Right lung (tissue), 10 donors: ENCODE measurements around the gene DET1. TPM values are rescaled to one million over a fixed set of nuclear protein-coding genes. Genes with fewer than 3 reads are reported as not detected.
"Not testable (repeated sequence)": the region's sequence is repeated elsewhere in the genome, so short reads cannot be mapped to it uniquely, and the experiment has no call there.

Experiments
- DNase-seq, 2 donors: peaks; one replicate each; pipeline ENCODE4 v3.0.0-alpha.2; 2013
- long read RNA-seq, 8 donors: transcript quantifications; one replicate each; lab custom pipeline, GENCODE V29; 2026
- polyA plus RNA-seq, 5 donors: library from polyadenylated mRNA; unstranded; fragments of 120-200 nt; gene quantifications; one replicate each; pipeline versions ENCODE4 v1.2.1 to v1.2.3, GENCODE V29; 2013; ENCODE audit warnings: inconsistent platforms in 1 of 5, low replicate concordance in 1 of 5; ENCODE audit not compliant: insufficient read length in 5 of 5, insufficient read depth in 1 of 5

DET1 gene
- 10 to 100 TPM; 12.4 to 16.4 (median 16.0) TPM for polyA plus RNA-seq
- long read RNA-seq, donor 1, transcript DET1-208 (1 exons, 3,844 nt): major isoform, 6 of 18 reads
- long read RNA-seq, donor 1, transcript DET1-201 (5 exons, 2,267 nt): major isoform, 6 of 18 reads
- long read RNA-seq, donor 1, partial matches to known transcripts: 6 of 18 reads
- long read RNA-seq, donor 1, other reads (novel, unspliced or antisense): 0 of 18 reads
- long read RNA-seq, donor 2, partial matches to known transcripts: 0 of 5 reads
- long read RNA-seq, donor 2, other reads (novel, unspliced or antisense): 0 of 5 reads
- long read RNA-seq, donor 3, transcript DET1-208 (1 exons, 3,844 nt): major isoform, 6 of 7 reads
- long read RNA-seq, donor 3, partial matches to known transcripts: 0 of 7 reads
- long read RNA-seq, donor 3, other reads (novel, unspliced or antisense): 0 of 7 reads
- long read RNA-seq, donor 4, transcript DET1-208 (1 exons, 3,844 nt): major isoform, 7 of 8 reads
- long read RNA-seq, donor 4, partial matches to known transcripts: 0 of 8 reads
- long read RNA-seq, donor 4, other reads (novel, unspliced or antisense): 0 of 8 reads
- long read RNA-seq, donor 5, transcript DET1-208 (1 exons, 3,844 nt): major isoform, 6 of 7 reads
- long read RNA-seq, donor 5, partial matches to known transcripts: 0 of 7 reads
- long read RNA-seq, donor 5, other reads (novel, unspliced or antisense): 0 of 7 reads
- long read RNA-seq, donor 6, transcript DET1-208 (1 exons, 3,844 nt): major isoform, 7 of 13 reads
- long read RNA-seq, donor 6, partial matches to known transcripts: 0 of 13 reads
- long read RNA-seq, donor 6, other reads (novel, unspliced or antisense): 0 of 13 reads
- long read RNA-seq, donor 7, transcript DET1-208 (1 exons, 3,844 nt): major isoform, 7 of 9 reads
- long read RNA-seq, donor 7, partial matches to known transcripts: 0 of 9 reads
- long read RNA-seq, donor 7, other reads (novel, unspliced or antisense): 0 of 9 reads
- long read RNA-seq, donor 8, partial matches to known transcripts: 0 of 4 reads
- long read RNA-seq, donor 8, other reads (novel, unspliced or antisense): 0 of 4 reads

DNA sequence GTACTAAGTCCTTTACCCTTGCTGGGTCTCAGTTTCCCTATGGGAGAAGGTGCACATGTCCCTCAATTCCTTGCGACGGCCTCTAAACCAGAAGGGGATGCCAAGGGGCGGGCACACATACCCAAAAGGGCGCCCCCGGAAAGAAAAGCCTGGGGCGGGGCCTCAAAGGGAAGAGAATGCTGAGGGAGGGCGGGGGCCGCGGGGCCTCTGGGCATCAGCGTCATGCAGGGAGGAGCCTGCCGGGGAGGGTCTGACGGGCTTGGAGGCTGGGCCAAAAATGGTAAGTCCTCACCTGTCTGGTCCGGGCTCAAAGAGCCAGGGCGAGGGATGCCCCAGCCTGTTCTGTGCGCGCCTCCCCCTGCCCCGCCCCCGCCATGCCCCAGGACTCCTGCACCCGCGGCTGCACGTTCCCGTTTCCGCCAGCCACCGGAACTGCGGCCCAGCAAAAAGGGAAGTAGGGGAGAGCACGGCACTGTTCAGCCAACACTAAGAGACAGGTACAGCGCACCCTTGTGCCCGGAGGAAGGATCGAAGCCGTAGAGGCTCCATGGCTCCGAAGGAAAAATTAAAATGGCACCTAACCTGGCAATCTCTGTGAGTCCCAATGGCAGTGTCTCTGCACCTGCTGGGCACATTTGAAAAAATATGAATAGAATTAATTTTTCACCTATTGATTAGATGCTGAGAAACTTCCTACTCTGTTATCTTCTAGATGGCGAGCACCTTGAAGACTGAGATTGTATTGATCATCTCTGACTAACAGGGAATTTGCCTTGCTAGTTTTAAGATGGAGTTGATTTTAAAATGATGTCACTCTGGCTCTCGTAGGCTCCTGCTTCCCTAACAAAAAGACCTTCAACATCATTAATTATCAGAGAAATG, at the start of gene DET1:
TSS of gene DET1 (minus strand) at position 434 of the 882 bp plus-strand sequence. CDS start 14,976 bp downstream, outside the sequence.
- peak; percentile 86 to 87 for DNase-seq

DNA sequence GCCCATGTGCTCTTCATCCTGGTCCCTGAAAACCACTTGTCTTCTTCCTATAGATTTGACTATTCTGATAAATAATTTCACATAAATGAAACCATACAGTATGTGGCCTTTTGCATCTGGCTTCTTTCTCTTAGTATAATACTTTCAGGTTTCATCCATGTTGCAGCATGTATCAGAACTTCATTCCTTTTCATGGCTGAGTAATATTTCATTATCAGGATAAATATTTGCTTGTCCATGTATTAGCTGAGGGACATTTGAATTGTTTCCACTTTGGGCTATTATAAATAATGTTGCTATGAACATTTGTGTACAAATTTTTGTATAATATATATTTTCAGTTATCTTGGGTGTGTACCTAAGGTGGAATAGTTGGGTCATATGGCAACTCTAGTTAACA, 44.9 kb upstream of the DET1 start:
- no peak for DNase-seq

DNA sequence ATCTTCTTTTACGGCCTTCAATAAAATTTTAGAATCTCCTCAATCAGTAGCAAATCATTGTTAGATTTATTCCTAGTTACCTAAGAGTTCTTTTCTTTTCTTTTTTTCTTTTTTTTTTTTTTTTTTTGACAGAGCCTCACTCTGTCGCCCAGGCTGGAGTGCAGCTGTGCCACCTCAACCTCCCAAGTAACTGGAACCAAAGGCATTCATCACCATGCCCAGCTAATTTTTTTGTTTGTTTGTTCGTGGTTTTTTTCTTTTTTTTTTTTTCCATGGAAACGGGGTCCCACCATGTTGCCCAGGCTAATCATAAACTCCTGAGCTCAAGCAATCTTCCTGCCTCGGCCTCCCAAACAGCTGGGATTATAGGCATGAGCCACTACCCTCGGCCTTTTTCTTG, 44.3 kb upstream of the DET1 start:
- no peak for DNase-seq

DNA sequence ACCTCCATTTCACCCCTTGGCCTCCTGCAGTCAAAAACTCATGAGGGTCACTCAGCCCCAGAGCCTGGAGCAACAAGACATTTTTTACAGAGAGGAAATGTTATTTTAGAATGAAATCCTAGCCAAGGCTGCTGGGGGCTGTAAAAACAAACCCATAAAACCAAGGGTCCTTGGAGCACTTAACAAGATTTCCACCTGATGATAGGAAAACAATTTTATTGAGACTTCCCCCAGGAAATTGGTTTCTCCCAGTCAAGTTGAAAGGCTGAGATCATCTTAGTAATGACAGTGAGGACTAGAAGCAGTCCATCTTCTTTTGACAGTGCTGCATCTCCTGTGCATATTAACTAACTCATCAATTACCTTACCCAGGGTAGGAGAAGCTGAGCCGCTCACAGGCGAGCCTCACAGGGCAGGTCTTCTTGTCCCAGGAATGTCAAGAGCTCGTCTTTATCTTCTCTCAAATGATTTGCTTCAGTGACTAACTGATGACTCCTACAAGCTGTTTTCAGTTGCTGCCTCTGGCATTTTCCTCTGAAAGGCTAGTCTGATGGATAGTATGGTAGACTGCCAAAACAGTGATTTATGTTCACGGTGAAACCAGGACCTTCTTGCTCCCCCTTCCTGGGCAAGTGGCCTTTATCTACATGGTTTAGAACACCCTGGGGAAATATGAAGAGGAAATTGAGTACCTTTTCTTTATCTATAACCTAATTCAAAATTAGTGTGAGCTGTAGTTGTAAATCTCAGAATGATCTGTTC, 40.1 kb upstream of the DET1 start:
- no peak for DNase-seq

DNA sequence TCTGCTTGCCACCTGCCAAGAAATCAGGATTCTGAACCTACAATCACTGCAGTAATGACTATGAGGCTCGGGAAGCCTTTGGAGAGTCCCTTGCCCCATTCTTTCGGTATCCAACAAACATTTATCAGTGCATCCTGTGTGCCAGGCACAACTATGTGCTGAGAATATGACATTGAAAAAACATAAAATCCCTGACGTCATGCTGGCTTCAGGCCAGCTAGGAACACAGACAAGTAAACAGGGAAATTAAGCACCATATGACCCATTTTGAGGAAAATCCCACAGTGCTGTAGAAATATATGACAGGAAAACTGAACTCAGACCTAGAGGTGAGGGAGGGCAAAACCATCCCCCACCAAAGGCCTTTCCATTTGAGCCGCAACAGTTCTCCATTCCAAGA, 34.1 kb upstream of the DET1 start:
- DNase-seq: no peak

DNA sequence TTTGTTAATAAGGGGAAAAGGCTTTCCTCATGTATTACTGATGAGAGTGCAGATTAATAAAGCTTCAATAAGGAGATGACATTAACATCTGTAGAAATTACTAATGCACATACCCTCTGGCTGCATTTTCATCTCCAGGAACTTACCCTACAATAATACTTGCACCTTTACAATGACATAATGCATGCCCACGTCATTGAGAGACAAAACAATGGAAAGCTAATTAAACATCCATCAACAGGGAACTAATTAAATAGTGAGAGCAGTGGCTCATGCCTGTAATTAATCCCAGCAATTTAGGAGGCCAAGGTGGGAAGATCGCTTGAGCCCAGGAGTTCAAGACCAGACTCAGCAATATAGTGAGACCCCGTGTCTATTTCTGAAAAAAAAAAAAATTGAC, 32.8 kb upstream of the DET1 start:
- DNase-seq: no peak

DNA sequence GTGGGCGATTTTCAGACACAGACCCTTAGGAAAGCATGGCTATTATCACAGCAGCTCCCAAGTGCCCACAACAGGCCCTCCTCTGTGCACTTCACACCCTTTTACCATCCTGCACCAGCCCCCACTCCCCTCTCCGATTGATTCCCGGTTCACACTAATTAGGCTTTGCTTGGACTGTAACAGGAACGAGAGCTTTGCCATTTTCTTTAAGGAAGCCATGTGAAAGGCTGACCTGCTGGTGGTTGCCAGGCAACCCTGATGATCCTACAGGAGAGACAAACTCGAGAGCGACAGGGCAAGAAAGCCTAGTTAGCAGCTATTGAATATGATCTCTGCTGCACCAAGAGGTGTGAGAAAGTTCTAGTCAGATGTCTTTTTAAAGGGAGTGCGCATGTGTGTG, 28.2 kb upstream of the DET1 start:
- no peak for DNase-seq

DNA sequence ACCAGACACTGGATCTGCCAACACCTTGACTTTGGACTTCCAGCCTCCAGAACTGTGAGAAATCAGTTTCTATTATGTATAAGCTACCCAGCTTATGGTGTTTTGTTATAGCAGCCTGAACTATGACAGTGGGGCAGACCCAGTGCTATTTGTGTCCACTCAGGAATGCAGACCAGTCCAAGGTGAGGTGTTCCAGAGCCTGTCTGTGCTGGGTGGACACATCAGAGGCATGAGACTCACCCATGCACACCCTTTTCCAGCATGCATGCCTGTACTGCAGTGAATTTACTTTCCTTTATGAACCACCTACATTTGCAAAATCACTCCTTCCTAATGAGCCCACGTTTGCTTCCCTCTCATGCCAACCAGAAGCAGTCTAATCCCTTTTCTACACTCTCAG, 27.6 kb upstream of the DET1 start:
- DNase-seq: no peak

DNA sequence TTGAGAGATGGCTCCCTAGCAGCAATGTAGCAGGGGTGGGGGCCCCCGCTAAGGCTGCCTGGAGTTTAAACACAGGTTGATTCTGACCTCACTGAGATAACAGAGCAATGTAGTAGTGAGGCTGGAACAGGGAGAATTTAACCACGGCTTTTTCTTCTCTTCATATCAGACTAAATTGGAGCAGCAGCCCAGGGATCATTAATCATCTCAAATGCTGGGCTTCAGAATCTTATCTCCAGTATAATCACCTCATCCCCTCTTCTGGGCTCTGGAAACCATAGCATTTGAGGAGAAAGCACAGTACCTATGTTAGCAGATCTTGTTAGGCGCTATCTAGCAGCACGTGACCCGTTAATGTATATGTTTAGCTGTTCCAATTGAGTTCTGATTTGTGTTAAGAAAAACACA, 25.4 kb upstream of the DET1 start:
- DNase-seq: no peak

DNA sequence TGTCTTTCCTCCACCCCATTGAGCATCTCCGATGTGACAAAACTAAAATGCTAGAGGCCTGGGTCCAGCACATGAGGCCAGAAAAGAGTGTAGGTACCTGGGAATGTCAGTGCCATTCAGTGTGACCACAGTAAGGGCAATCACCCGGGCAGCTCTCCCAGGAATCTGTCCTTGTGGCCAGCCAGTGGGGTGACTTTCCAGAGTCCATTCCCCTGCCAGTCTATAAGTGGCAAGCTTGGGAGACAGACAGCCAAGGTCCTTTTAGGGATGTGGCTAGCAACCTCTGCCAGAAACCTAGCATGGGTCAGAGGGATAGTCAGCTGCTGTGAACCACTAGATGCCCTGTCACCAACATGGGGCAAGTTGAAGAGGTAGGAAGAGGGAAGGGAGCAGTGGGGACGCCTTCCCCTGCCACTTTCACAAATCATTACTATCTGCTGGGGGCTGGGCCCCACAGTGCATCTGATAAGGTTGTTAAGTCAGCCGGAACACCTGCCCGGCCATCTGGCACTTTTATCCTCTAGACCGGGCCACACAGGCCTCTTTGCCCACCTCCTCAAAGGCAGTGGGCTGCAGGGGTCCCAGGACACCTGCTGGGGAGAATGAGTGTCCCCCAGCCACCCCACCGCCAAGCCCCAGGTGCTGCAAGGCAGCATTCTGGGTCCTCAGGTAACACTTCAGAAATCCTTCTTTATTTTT, 24.8 kb upstream of the DET1 start:
- DNase-seq: no peak

DNA sequence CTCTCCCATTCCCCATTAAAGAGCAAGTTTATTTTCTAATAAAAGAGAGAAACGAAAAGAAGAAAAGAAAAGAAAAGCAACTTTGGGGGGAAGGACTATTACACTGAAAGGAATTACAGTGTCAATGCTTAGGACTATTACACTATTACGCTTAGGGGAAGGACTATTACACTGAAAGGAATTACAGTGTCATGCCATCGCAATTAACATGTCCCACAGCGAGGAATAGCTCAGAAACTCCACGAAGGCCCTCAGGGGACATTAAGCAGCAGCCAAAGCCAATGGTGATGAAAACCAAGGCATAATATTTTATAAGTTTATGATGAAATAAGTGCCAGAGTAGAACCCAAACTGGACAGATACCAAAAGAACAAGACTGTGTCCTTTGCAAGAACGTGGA, 22.1 kb upstream of the DET1 start:
- no peak for DNase-seq

DNA sequence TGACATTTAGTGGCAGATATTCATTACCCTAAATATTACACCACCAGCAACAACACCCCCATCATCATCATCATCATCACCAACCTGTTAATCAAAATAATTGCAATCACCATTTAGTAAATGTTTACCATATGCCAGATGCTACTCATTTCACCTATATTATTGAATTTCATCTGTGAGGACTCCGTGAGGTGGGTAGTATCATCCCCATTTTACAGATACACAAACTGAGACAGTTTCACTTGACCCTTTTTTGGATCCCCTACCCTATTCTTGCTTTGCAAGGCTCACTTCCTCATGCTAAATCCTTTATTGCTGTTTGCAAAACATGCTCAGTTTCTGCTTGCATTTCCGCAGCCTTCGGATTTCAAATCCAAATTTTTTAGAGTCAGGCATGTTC, 18.3 kb upstream of the DET1 start:
- no peak for DNase-seq

DNA sequence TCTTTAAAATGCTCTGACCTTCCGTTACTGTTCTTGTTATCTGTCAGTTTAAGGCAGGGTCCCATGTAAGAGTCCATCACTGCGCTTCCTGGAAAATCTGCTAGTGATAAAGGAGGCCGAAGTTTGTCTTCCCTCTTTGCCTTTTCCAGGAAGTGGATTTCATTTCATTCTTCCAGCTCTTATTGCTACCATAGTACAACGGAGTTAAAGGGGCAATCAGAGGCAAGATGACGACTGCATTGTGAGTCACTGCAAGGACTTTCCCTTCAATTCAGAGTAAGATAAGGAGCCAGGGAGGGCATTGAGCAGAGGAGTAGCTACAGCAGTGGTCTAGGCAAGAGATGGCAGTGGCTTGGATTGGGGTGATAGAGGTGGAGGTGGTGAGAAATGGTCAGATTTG, 17.2 kb upstream of the DET1 start:
- DNase-seq: no peak

DNA sequence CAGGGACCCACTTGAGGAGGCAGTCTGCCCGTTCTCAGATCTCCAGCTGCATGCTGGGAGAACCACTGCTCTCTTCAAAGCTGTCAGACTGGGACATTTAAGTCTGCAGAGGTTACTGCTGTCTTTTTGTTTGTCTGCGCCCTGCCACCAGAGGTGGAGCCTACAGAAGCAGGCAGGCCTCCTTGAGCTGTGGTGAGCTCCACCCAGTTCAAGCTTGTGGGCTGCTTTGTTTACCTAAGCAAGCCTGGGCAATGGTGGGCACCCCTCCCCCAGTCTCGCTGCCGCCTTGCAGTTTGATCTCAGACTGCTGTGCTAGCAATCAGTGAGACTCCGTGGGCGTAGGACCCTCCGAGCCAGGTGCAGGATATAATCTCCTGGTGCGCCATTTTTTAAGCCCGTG, 13.1 kb upstream of the DET1 start:
- not testable (repeated sequence) for DNase-seq

DNA sequence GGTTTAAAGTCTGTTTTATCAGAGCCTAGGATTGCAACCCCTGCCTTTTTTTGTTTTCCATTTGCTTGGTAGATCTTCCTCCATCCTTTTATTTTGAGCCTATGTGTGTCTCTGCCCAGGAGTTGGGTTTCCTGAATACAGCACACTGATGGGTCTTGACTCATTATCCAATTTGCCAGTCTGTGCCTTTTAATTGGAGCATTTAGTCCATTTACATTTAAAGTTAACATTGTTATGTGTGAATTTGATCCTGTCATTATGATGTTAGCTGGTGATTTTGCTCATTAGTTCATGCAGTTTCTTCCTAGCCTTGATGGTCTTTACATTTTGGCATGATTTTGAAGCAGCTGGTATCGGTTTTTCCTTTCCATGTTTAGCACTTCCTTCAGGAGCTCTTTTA, 11.5 kb upstream of the DET1 start:
- not testable (repeated sequence) for DNase-seq

DNA sequence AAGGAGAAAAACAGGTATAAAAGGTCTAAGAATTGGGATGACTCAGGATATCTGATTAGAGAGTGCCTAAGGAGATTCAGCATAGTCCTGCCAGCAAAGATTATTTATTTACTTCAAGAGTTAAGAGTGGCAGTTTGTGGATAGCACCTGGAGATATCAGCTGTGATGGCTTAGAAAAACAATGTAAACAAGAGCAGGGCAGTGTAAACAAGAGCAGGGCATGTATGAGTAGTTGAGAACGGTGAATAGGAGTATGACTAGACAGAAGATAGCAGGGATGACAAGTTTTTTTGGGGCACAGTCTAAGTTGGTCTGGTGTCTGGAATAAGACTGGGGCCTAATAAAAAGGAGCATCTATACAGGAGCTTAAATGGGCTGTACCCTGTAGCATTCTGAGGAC, 1.5 kb upstream of the DET1 start:
- not testable (repeated sequence) for DNase-seq

DNA sequence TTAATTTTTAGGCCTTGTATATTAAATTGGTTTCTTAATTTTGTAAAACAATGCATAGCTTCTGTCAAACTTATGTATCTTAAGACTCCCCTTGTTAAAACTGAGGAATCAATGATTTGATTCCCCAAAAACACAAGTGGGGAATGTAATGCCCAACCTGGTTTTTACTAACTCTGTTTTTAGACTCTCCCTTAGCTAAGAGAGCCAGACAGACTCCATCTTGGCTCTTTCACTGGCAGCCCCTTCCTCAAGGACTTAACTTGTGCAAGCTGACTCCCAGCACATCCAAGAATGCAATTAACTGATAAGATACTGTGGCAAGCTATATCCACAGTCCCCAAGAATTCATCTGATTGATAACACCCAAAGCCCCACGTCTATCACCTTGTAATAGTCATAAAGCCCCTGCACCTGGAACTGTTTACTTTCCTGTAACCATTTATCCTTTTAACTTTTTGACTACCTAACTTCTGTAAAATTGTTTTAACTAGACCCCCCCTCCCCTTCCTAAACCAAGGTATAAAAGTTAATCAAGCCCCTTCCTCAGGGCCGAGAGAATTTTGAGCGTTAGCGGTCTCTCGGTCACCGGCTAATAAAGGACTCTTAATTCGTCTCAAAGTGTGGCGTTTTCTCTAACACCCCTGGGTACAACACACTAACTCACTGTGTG, 768 bp downstream of the DET1 start:
- not testable (repeated sequence) for DNase-seq

DNA sequence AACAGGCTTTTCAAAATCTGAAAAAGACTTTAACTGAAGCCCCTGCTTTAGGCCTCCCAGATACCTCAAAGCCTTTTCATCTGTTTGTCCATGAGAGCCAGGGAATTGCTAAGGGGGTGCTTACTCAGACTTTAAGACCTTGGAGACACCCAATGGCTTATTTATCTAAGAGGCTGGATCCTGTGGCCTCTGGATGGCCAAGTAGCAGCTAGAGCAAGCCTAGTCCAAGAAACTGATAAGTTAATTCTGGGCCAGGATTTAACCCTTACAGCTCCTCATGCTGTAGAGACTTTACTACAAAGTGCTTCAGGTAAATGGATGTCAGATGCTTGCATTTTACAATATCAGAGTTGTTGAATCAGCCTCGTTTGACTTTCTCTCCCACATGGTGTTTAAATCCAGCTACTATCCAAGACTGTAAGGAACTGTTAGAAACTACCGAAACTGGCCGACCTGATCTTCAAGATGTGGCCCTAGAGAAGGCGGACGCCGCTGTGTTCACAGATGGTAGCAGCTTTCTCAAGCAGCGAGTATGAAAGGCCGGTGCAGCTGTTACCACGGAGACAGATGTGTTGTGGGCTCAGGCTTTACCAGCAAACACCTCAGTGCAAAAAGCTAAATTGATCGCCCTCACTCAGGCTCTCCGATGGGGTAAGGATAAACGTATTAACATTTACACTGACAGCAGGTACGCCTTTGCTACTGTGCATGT, 3.3 kb downstream of the DET1 start:
- no peak for DNase-seq

DNA sequence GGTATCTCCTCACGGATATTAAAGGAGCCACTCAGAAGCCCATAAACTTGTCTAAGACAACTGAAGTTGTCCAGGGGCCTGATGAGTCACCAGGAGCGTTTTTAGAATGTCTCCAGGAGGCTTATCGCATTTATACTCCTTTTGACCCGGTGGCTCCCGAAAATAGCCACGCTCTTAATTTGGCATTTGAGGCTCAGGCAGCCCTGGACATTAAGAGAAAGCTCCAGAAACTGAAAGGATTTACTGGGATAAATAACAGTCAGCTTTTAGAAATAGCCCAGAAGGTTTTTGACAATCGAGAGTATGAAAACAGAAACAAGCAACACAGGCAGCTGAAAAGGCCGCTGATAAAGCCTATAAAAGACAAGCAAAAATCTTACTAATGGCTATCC, 4.1 kb downstream of the DET1 start:
- DNase-seq: no peak
